HG03342 (cell line): ENCODE data around the gene THRB.

Experiments used
- ATAC-seq: cut with Tn5 transposase; IDR thresholded peaks from one replicate; pipeline ENCODE4 v1.9.1; 2021; ENCODE audit warnings: mild to moderate bottlenecking, moderate library complexity; ENCODE audit not compliant: unreplicated experiment

Gene THRB

GRCh38 chr3:24513463-24513862 lies 18.8 kb upstream of the THRB start:
- no peak for ATAC-seq

- no peak for ATAC-seq
These were observed 18.0 kb upstream of the THRB start for GRCh38 chr3:24512564-24513197.

- ATAC-seq, result no peak
These were observed 15.5 kb upstream of the THRB start for GRCh38 chr3:24510030-24510648.

- ATAC-seq, result no peak
These were observed 13.8 kb upstream of the THRB start for GRCh38 chr3:24508423-24508839.

- ATAC-seq, result no peak
These were observed 13.2 kb upstream of the THRB start for GRCh38 chr3:24507776-24508422.

GRCh38 chr3:24506966-24507775 lies 12.5 kb upstream of the THRB start:
- no peak for ATAC-seq

- ATAC-seq, result no peak
These were observed 11.3 kb upstream of the THRB start for GRCh38 chr3:24505691-24506550.

GRCh38 chr3:24504772-24505171 lies 10.1 kb upstream of the THRB start:
- no peak for ATAC-seq

- peak; percentile 80 for ATAC-seq
These were observed 9.0 kb upstream of the THRB start for GRCh38 chr3:24503616-24504113.

GRCh38 chr3:24502690-24503089 lies 8.0 kb upstream of the THRB start:
- ATAC-seq, result no peak

GRCh38 chr3:24500806-24501205 lies 6.2 kb upstream of the THRB start:
- no peak for ATAC-seq

GRCh38 chr3:24499991-24500390 lies 5.3 kb upstream of the THRB start:
- ATAC-seq, result no peak

- ATAC-seq, result no peak
These were observed 4.1 kb upstream of the THRB start for GRCh38 chr3:24498796-24499195.

GRCh38 chr3:24498391-24498790 lies 3.7 kb upstream of the THRB start:
- ATAC-seq, result no peak

GRCh38 chr3:24497942-24498341 lies 3.3 kb upstream of the THRB start:
- ATAC-seq, result no peak

- no peak for ATAC-seq
These were observed 2.2 kb upstream of the THRB start for GRCh38 chr3:24496529-24497482.

- no peak for ATAC-seq
These were observed 810 bp upstream of the THRB start for GRCh38 chr3:24495326-24495994.

- no peak for ATAC-seq
These were observed 668 bp downstream of the THRB start for GRCh38 chr3:24493746-24494617.
